ENCODE results near the gene TCERG1L.
A peak's percentile ranks its signal among the peaks of the same experiment; 100 is the strongest.

The TCERG1L gene

DNA sequence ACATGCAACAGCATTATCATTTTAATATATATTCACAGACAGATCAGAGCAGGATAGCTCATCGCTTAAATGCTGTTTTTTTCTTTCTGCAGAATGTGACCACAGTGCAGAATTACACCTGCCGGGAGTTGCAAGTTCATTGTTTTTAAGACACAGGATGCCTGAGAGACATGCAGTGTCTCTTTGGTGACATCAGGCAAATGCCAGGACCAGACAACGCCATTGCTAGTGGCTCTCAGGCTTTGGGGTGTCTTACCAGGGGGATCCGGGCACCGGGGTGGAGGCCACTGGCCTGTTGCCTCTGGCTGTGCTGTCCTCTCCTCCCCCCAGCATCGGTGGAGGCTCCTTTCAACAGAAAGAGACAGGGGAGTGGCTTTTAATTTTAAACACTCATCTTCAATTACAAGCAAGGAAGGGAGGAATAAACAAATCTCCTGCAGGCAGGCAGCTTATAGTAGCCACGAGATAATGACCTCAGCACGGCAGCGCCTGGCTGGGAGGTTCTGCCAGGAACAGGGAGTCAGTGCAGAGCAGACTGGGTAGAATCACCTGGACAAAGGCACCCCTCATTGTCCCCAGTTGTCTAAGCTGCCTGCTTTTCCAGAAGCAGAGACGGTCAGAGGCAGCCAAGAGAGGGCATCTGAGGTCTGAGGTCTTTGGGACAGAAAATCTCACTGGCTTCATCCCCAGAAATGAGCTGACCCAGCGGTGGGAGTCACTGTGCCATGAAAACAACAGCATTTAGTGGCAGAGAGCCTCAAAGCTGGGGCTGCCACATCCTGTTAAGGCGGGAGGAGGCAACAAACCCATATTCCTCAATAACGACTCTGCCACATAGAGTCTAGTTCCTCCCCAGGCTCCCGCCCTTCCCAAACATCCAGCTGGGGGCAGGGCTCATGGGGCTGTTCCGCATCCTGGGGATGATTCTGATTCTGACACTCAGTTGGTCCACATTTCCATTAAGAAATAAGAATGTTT is 148.4 kb downstream of the TCERG1L start:
- no peak for TF ChIP-seq Cebpa-rat (IDR thresholded peaks at IDR 0.05)
- peak overlapping the region; percentile 9 to 77 (median 63); a peak in 19 of 22 replicates for H3K4me2 ChIP-seq
- H3K27ac ChIP-seq, result no peak overlapping the region
- H3K27me3 ChIP-seq, result no peaks in the 10 kb centered on the region
- H3K4me1 ChIP-seq, result peaks cover 6 to 96% (median 69%) of the 10 kb centered on the region in 10 experiments; a peak in 19 of 20 replicates
- peak overlapping the region in 3 of 11 experiments; percentile 6 to 24 (median 7); a peak in 1 of 22 replicates for H3K9ac ChIP-seq
- H3K9me3 ChIP-seq (replicated peaks in 1 of 11), result no peaks in the 10 kb centered on the region
- H4K20me1 ChIP-seq, result no peaks in the 10 kb centered on the region
- H3K36me3 ChIP-seq, result peaks cover 0 to 33% (median 0%) of the 10 kb centered on the region in 11 experiments; a peak in 7 of 22 replicates
- no peak overlapping the region for H3K4me3 ChIP-seq

DNA sequence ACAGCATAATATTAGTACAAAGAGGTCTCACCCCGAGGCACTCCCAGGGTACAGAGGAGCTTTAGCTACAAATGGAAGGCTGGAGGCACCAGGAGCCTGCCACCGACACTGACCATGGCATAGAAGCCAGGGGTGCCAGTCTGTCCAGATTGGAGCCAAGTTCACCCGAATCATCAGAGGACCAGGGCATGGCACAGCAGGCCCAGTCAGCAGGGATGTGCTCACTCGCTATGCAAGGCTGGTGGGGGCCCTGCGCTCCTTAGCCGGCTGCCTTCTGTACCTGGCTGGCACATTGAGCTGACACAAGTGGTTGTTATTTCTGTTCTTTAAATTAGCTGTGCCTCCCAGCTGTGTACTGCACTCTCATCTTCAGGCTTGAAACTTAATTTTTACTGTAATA is 149.3 kb downstream of the TCERG1L start:
- H3K9ac ChIP-seq, result no peak overlapping the region
- H3K27ac ChIP-seq, result no peak overlapping the region
- H3K9me3 ChIP-seq (replicated peaks in 1 of 11), result no peaks in the 10 kb centered on the region
- peaks cover 0 to 33% (median 0%) of the 10 kb centered on the region in 11 experiments; a peak in 7 of 22 replicates for H3K36me3 ChIP-seq
- no peak overlapping the region for H3K4me3 ChIP-seq
- H3K4me2 ChIP-seq, result peak overlapping the region in 5 of 11 experiments; percentile 65 to 77 (median 68); a peak in 6 of 22 replicates
- no peaks in the 10 kb centered on the region for H4K20me1 ChIP-seq
- H3K27me3 ChIP-seq, result no peaks in the 10 kb centered on the region
- TF ChIP-seq Cebpa-rat (IDR thresholded peaks at IDR 0.05), result no peak
- peaks cover 6 to 87% (median 61%) of the 10 kb centered on the region in 10 experiments; a peak in 19 of 20 replicates for H3K4me1 ChIP-seq

DNA sequence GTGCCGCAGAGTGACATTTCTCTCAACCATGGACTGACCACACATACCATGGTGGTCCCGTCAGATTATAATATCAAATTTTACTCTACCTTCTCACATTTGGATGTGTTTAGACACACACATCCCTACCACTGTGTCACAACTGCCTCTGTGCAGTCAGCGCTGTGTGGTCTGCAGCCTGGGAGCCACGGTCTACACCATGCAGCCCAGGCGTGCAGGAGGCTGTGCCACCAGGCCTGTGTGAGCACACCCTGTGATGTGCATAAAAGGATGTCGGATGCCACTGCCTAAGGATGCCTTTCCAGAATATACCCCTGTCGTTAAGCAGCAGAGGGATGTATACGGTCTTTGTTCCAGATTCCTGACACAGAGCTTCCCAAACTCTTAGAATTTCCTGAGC is 150.4 kb downstream of the TCERG1L start:
- no peaks in the 10 kb centered on the region for H4K20me1 ChIP-seq
- H3K4me3 ChIP-seq, result no peak overlapping the region
- 0 out of 22 replicates have a peak overlapping the region, but pooled peaks of 1 of the 11 experiments have one; percentile 65 for H3K4me2 ChIP-seq
- no peak overlapping the region for H3K27ac ChIP-seq
- no peak overlapping the region for H3K9ac ChIP-seq
- no peaks in the 10 kb centered on the region for H3K9me3 ChIP-seq (replicated peaks in 1 of 11)
- no peak for TF ChIP-seq Cebpa-rat (IDR thresholded peaks at IDR 0.05)
- H3K27me3 ChIP-seq, result no peaks in the 10 kb centered on the region
- peaks cover 6 to 75% (median 49%) of the 10 kb centered on the region in 10 experiments; a peak in 19 of 20 replicates for H3K4me1 ChIP-seq
- H3K36me3 ChIP-seq, result peaks cover 0 to 33% (median 0%) of the 10 kb centered on the region in 11 experiments; a peak in 7 of 22 replicates

DNA sequence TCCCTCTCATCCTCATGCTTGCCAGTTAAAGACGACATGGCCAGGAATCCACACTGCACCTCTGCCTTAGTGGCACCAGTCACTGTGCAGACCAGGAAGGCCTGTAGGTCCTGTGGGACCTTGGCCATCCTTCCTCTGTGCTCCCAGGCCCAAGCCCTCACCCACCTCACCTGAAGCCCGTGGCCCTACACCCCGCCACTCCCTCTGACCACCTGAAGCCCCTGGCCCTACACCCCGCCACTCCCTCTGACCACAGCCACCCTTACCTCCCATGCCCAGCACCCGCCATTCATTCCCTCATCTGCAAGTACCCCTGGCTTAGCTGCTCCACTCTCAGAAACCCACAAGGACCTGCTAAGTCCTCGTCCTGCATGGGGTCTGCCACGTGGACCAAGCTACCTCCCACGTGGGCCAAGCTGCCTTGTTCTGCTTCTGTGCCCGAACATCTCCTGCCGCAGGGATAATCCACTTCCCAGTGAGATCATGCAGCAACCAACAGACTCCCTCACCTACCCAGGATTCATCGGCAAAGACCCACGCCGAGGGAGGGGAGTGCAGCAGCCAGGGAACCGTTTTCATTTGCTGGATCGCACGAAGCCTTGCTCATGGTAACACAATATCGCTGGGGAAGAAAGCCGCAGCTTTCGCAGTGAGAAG is 151.2 kb downstream of the TCERG1L start:
- Histone ChIP-seq H3K27ac (no peak overlapping the region), H4K20me1 (no peaks in the 10 kb centered on the region), H3K4me2 (peak overlapping the region in 9 of 11 experiments; percentile 13 to 67 (median 53); a peak in 15 of 22 replicates), H3K9ac (no peak overlapping the region; a peak in 1 of 22 replicates), H3K36me3 (peaks cover 0 to 38% (median 3%) of the 10 kb centered on the region in 11 experiments; a peak in 8 of 22 replicates), H3K9me3 (replicated peaks in 1 of 11) (no peaks in the 10 kb centered on the region), H3K4me1 (peaks cover 6 to 68% (median 46%) of the 10 kb centered on the region in 10 experiments; a peak in 19 of 20 replicates), H3K4me3 (no peak overlapping the region), H3K27me3 (no peaks in the 10 kb centered on the region)
- no peak for TF ChIP-seq Cebpa-rat (IDR thresholded peaks at IDR 0.05)

DNA sequence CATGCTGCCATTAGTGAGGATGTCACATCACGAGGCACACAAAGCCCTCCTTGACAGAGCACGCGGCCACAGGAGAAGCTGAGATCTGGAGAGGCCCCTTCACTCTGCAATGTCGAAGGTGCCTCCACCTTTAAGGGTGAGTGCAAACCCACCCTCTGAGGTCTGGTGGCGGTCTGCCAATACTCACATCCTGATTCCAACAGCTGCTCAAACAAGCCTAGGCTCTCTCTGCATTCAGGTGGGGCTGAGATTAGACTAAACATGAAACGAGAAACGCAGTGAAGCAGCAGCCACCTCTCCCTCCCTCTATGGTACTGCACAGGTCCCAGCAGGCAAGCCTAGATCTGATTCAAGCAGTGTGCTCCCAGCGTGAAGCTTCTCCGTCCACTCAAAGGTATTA is 151.8 kb downstream of the TCERG1L start:
- Histone ChIP-seq H4K20me1 (no peaks in the 10 kb centered on the region), H3K4me1 (peaks cover 6 to 66% (median 41%) of the 10 kb centered on the region in 10 experiments; a peak in 19 of 20 replicates), H3K9me3 (replicated peaks in 1 of 11) (peaks cover 0 to 2% (median 0%) of the 10 kb centered on the region in 11 experiments; a peak in 4 of 22 replicates)

DNA sequence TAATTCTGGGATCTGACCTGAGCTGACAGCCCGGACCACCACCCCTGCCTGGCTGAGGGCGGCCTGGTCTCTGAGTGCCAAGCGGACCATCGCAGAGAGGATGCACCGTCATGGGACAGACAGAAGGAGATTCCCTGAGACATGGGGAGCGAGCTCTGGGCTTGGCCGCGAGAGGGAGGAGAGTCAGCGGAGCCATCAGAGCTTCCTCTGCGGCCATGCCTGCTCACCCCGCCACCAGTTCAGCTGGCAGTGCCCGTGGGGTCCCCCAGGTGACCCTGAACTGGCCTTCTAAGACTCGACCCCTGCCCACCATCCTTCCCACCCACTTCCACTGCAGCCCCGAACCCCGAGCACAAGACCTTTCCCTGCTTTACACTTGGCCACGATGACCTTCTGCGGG is 152.8 kb downstream of the TCERG1L start:
- Histone ChIP-seq H3K9me3 (replicated peaks in 1 of 11) (peaks cover under 1 to 12% (median 6%) of the 10 kb centered on the region in 11 experiments; a peak in 19 of 22 replicates), H3K27me3 (no peaks in the 10 kb centered on the region), H3K4me2 (peak overlapping the region in 3 of 11 experiments; percentile 53 to 66 (median 65); a peak in 3 of 22 replicates), H3K27ac (no peak overlapping the region), H3K4me3 (no peak overlapping the region), H3K36me3 (peaks cover 0 to 54% (median 7%) of the 10 kb centered on the region in 11 experiments; a peak in 8 of 22 replicates), H3K4me1 (peaks cover 6 to 55% (median 32%) of the 10 kb centered on the region in 10 experiments; a peak in 19 of 20 replicates), H4K20me1 (no peaks in the 10 kb centered on the region), H3K9ac (no peak overlapping the region)
- no peak for TF ChIP-seq Cebpa-rat (IDR thresholded peaks at IDR 0.05)

More for the DNA sequence above, 151.8 kb downstream of the TCERG1L start:
- Histone ChIP-seq H3K27ac (no peak overlapping the region), H3K4me2 (peak overlapping the region in 9 of 11 experiments; percentile 13 to 67 (median 53); a peak in 16 of 22 replicates), H3K4me3 (no peak overlapping the region), H3K36me3 (peaks cover 0 to 44% (median 4%) of the 10 kb centered on the region in 11 experiments; a peak in 8 of 22 replicates), H3K27me3 (no peaks in the 10 kb centered on the region), H3K9ac (no peak overlapping the region; a peak in 1 of 22 replicates)
- TF ChIP-seq Cebpa-rat (IDR thresholded peaks at IDR 0.05), result no peak

DNA sequence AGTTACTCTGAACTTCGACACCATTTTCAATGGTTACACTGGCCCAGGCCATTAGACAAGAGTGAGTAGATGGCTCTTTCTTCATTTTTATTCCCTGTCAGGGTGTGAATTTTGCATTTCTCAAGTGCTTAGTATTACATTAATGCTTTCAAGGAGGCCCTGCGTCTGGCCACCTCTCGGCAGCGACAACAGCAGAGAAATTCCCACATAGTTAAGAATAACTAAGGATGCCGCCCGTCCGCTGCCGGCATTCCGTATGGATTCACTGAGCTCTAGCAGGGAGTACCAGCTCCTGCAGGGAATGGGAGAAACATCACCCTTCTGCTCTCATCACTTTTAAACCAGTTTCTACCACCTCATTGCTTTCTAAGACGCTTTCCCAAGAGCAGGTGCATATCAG is 153.6 kb downstream of the TCERG1L start:
- Histone ChIP-seq H3K9me3 (replicated peaks in 1 of 11) (peaks cover 8 to 20% (median 14%) of the 10 kb centered on the region in 11 experiments), H3K4me1 (peaks cover 0 to 47% (median 24%) of the 10 kb centered on the region in 10 experiments; a peak in 18 of 20 replicates), H3K9ac (no peak overlapping the region), H3K4me3 (no peak overlapping the region), H3K27me3 (no peaks in the 10 kb centered on the region), H3K4me2 (no peak overlapping the region), H3K36me3 (peaks cover 0 to 62% (median 14%) of the 10 kb centered on the region in 11 experiments; a peak in 10 of 22 replicates), H3K27ac (no peak overlapping the region), H4K20me1 (no peaks in the 10 kb centered on the region)
- TF ChIP-seq Cebpa-rat (IDR thresholded peaks at IDR 0.05), result no peak

DNA sequence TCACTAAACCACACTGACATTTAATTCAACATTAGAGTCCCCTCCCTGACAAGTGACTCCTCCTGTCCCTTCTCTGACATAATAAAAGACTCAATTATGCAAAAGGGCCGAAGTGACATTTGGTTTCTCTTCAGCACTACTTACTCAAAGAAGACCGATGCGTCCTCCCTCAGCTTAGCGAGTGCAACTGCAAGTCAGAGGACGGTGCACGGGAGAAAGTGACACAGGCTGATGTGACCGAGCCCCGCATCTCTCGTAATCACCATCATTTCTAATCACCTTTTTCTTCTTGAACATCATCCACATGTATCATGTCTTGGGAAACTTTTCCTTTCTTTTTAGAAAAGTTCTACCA is 155.7 kb downstream of the TCERG1L start:
- Histone ChIP-seq H3K27ac (no peak overlapping the region), H3K9ac (no peak overlapping the region), H3K36me3 (peaks cover 0 to 64% (median 29%) of the 10 kb centered on the region in 11 experiments; a peak in 11 of 22 replicates), H3K9me3 (replicated peaks in 1 of 11) (peaks cover 29 to 41% (median 34%) of the 10 kb centered on the region in 11 experiments), H3K27me3 (no peaks in the 10 kb centered on the region), H4K20me1 (no peaks in the 10 kb centered on the region), H3K4me2 (0 out of 22 replicates have a peak overlapping the region, but pooled peaks of 1 of the 11 experiments have one; percentile 13), H3K4me3 (no peak overlapping the region), H3K4me1 (peaks cover 0 to 31% (median 18%) of the 10 kb centered on the region in 10 experiments; a peak in 14 of 20 replicates)
- TF ChIP-seq Cebpa-rat (IDR thresholded peaks at IDR 0.05), result no peak

All from BLaER1 treated with 17β-estradiol and CSF1 and Interleukin-3, amounts not matched to agents 10 nM and 100 nM (cell line).